Upper lobe of right lung (tissue), 1 donor: ENCODE measurements around the gene DCAF11. TPM values are rescaled to one million over a fixed set of nuclear protein-coding genes. Genes with fewer than 3 reads are reported as not detected.

Experiments
- ATAC-seq: fragments of 200-7000 bp; cut with Tn5 transposase; one replicate; pipeline ENCODE4 v1.9.1; 2020; ENCODE audit warnings: mild to moderate bottlenecking, moderate library complexity
- DNase-seq: peaks from one replicate; pipeline ENCODE4 v3.0.0-alpha.2; 2020
- H3K27ac ChIP-seq: fragments of 200-600 bp; one replicate; pipeline ENCODE4 v1.8.0; 2022
- H3K27me3 ChIP-seq: fragments of 200-600 bp; one replicate; pipeline ENCODE4 v1.8.0; 2022; ENCODE audit warnings: mild to moderate bottlenecking
- H3K36me3 ChIP-seq: fragments of 200-600 bp; one replicate; pipeline ENCODE4 v1.8.0; 2022
- H3K4me1 ChIP-seq: fragments of 200-600 bp; one replicate; pipeline ENCODE4 v1.8.0; 2022
- H3K4me3 ChIP-seq: fragments of 200-600 bp; one replicate; pipeline ENCODE4 v1.8.0; 2022; ENCODE audit warnings: mild to moderate bottlenecking
- H3K9me3 ChIP-seq: fragments of 200-600 bp; one replicate; pipeline ENCODE4 v1.8.0; 2022
- CTCF ChIP-seq: fragments of 200-600 bp; IDR thresholded peaks from one replicate; pipeline ENCODE4 v1.8.0; 2022; ENCODE audit warnings: antibody characterized with exemption
- intact Hi-C: fragments of 100-400 bp; cut with DNase I; formaldehyde crosslinking; loops from one replicate; pipeline ENCODE4 v1.11.0; 2022
- total RNA-seq: library from RNA; stranded (reverse); fragmentation: NEBNext Ultra II Directional; extraction: Animal tissue kit (Norgen Biotek cat#: 25700); gene quantifications from one replicate; pipeline ENCODE4 v1.2.1, GENCODE V29; 2021
- donor health status: DM: no; HTN: yes; CAD: no; lungs with severe emphysema.

The DCAF11 gene
- total RNA-seq, 1 donor from 2014 or later = 57.8 TPM

GRCh38 chr14:24106672-24107271, 7.8 kb upstream of the DCAF11 start:
- ATAC-seq (no peak), DNase-seq (no peak)
- H3K36me3 ChIP-seq = no peaks in the 10 kb centered on the region
- H3K4me1 ChIP-seq = peaks cover 10% of the 10 kb centered on the region
- no peaks in the 10 kb centered on the region for H3K27me3 ChIP-seq
- TF ChIP-seq CTCF = no peak
- no peak overlapping the region for H3K4me3 ChIP-seq
- intact Hi-C loops = loop anchor here (10.0 kb wide), 1 partner anchor 52 kb away; the partner anchor contains the start of gene CARMIL3
- H3K27ac ChIP-seq = no peak overlapping the region
- no peaks in the 10 kb centered on the region for H3K9me3 ChIP-seq

GRCh38 chr14:24108336-24108874, 6.2 kb upstream of the DCAF11 start:
- intact Hi-C loops = loop anchor here (10.0 kb wide), 1 partner anchor 54 kb away; the partner anchor contains the start of gene CARMIL3
- Histone ChIP-seq H3K36me3 (no peaks in the 10 kb centered on the region), H3K27me3 (no peaks in the 10 kb centered on the region), H3K4me1 (peaks cover 10% of the 10 kb centered on the region), H3K4me3 (no peak overlapping the region), H3K27ac (peak overlapping the region; percentile 69), H3K9me3 (no peaks in the 10 kb centered on the region)
- ATAC-seq (no peak), DNase-seq (no peak)
- no peak for TF ChIP-seq CTCF

- ATAC-seq (no peak), DNase-seq (no peak)
- Histone ChIP-seq H3K4me1 (peaks cover 10% of the 10 kb centered on the region), H3K4me3 (no peak overlapping the region), H3K9me3 (no peaks in the 10 kb centered on the region), H3K27ac (peak overlapping the region; percentile 69), H3K36me3 (no peaks in the 10 kb centered on the region), H3K27me3 (no peaks in the 10 kb centered on the region)
- intact Hi-C loops = no loop called here
- no peak for TF ChIP-seq CTCF
Measured at GRCh38 chr14:24110060-24110459, 4.5 kb upstream of the DCAF11 start.

GRCh38 chr14:24110523-24110922, 4.1 kb upstream of the DCAF11 start:
- no peaks in the 10 kb centered on the region for H3K36me3 ChIP-seq
- no peak for ATAC-seq
- no peak overlapping the region for H3K27ac ChIP-seq
- H3K27me3 ChIP-seq = no peaks in the 10 kb centered on the region
- peaks cover 12% of the 10 kb centered on the region for H3K4me1 ChIP-seq
- H3K9me3 ChIP-seq = no peaks in the 10 kb centered on the region
- no peak overlapping the region for H3K4me3 ChIP-seq
- intact Hi-C loops = no loop called here
- TF ChIP-seq CTCF = no peak
- DNase-seq = no peak

- no peak for TF ChIP-seq CTCF
- no peak for ATAC-seq
Measured at GRCh38 chr14:24113379-24113800, 1.2 kb upstream of the DCAF11 start.

More at GRCh38 chr14:24113379-24113800, 1.2 kb upstream of the DCAF11 start:
- no peaks in the 10 kb centered on the region for H3K27me3 ChIP-seq
- no peaks in the 10 kb centered on the region for H3K9me3 ChIP-seq
- peaks cover 19% of the 10 kb centered on the region for H3K36me3 ChIP-seq
- peaks cover 24% of the 10 kb centered on the region for H3K4me1 ChIP-seq
- H3K4me3 ChIP-seq = peak overlapping the region; percentile 73
- no peak for DNase-seq
- intact Hi-C loops = no loop called here
- H3K27ac ChIP-seq = peak overlapping the region; percentile 99
